GM18505 (cell line): ENCODE results near the gene LRRN3.

Source experiments
- ATAC-seq: cut with Tn5 transposase; IDR thresholded peaks from one replicate; pipeline ENCODE4 v1.9.1; 2021; ENCODE audit not compliant: unreplicated experiment
- POLR2A ChIP-seq: IDR thresholded peaks from 4 replicates; pipeline ENCODE4 v1.6.1; 2011; ENCODE audit warnings: borderline replicate concordance; ENCODE audit not compliant: insufficient read depth, insufficient read length; ENCODE audit errors: extremely low read depth

LRRN3 gene

DNA sequence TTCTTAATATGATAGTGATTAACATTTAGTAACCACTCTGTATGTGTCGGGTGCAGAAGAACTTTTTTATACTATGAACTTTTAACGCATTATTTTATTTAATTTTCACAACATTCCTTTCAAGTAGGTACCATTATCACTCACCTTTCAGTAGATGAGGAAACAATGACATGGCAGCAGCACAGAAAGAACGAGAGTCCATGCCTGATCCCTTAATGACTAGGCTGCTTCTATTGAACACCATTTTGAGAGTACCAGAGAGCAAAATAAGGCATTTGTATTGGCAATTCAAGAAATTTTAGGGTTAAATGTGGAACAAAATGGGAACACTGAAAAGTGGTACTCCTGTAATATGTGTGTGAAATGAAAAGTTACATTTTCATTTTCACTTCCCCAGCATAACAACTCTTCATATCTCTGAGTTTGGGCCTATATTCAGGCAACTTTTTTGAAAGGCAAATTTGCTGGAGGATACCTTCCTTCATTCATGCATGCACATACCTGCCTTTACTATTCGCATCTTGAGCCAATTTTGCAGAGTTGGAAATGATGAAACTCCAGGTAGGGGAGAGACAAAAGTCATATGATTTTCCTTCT lies 12.8 kb downstream of the LRRN3 start:
- no peak for TF ChIP-seq POLR2A
- ATAC-seq, result peak; percentile 72

- no peak for TF ChIP-seq POLR2A
- ATAC-seq, result peak; percentile 44
Measured at GRCh38 chr7:111104710-111105109, 13.8 kb downstream of the LRRN3 start.

- ATAC-seq, result no peak
- no peak for TF ChIP-seq POLR2A
Measured at GRCh38 chr7:111105269-111105668, 14.3 kb downstream of the LRRN3 start.

DNA sequence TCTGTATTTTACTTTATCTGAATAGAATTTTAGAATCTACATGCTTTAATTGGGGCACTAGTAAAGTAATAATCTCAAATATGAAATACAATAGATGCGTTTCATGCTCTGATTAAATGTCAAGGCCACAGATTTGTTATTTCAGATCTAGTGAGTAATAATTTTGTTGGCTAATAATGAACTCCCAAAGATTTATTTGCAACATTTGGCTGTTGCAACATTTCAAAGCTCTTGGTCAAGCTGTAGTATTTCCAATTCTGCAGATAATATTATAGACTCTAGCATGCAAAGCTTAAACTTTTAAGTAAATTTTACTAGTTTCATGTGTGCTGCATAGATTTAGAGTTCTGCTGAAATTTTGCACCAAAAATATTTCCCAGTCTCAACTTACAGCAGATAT lies 16.7 kb downstream of the LRRN3 start:
- no peak for TF ChIP-seq POLR2A
- no peak for ATAC-seq

GRCh38 chr7:111108000-111108399 lies 17.1 kb downstream of the LRRN3 start:
- no peak for TF ChIP-seq POLR2A
- ATAC-seq, result no peak

DNA sequence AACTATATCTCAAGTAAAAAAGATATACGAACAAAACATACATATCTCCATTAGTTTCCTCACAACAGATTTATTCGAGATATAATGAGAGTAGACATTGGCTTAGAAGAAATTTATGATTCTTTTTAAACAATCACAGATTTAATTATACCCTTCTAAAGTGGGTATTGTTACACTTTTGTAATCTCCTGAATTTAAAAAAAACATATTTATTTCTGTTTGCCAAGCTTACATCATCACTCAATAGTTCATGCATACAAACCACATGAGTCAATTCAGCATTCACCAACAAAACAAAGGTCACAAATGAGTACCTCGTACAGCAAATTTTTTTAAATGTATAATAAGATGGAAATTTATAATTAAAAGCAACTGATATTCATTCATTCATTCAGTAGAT lies 17.6 kb downstream of the LRRN3 start:
- TF ChIP-seq POLR2A, result no peak

DNA sequence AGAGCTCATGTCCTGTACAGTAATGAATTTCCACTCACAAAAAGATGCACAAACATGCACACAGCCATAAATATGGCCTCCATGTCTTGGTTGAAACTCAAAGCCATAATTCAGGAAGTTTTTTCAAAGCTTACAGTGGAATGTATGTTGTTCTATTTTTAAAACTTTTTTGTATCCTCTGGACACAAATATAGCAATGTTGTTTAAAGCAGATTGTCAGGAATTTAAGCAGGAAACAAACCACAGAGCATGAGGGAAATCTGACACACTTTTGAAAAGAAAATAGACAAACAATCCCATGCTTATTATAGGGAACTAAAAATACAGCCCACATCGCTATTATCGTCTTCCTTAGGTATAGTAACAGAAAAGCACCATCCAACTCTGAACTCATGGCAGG lies 21.5 kb downstream of the LRRN3 start:
- ATAC-seq, result no peak

More for the DNA sequence above, 17.6 kb downstream of the LRRN3 start:
- ATAC-seq, result no peak

GRCh38 chr7:111113263-111114017 lies 22.5 kb downstream of the LRRN3 start:
- no peak for ATAC-seq
- no peak for TF ChIP-seq POLR2A

More for the DNA sequence above, 21.5 kb downstream of the LRRN3 start:
- TF ChIP-seq POLR2A, result no peak

GRCh38 chr7:111115966-111116365 lies 25.0 kb downstream of the LRRN3 start:
- ATAC-seq, result no peak
- no peak for TF ChIP-seq POLR2A

DNA sequence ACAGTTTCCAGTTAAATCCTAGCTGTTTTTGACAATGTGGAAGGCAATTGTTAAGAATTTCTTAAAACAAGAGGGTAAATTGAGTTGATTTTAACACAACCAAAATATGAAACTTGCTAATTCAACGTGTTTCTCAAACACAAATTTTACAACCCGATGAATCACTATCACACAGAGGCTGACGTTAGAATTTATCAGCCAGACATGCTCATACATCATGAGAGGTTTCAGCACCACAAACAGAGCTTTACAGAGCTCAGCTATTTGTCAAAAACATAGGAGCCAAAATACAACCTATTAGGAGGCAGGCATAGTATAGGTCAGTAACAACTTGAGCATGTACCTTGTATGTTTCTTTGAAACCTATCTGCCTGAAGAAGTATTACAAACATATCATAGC lies 36.1 kb downstream of the LRRN3 start:
- no peak for ATAC-seq
- no peak for TF ChIP-seq POLR2A

DNA sequence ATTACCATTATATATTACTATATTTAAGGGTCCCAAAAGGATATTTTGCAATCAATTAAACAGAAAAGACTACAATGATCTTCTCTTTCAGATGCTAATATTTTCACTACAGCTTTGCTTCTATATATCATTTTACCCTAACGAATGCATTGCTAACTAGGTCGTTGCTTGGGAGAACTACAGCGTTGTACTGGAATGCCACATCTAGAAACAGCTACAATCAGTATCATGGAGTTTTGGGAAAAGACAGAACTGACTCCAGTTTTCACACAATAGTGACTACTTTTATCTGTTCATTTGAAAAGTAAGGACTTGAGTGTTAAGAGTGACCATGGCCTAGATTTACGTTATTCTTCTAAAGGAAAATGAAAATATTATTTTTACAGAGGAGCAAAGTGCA lies 38.5 kb downstream of the LRRN3 start:
- ATAC-seq, result no peak
- no peak for TF ChIP-seq POLR2A

DNA sequence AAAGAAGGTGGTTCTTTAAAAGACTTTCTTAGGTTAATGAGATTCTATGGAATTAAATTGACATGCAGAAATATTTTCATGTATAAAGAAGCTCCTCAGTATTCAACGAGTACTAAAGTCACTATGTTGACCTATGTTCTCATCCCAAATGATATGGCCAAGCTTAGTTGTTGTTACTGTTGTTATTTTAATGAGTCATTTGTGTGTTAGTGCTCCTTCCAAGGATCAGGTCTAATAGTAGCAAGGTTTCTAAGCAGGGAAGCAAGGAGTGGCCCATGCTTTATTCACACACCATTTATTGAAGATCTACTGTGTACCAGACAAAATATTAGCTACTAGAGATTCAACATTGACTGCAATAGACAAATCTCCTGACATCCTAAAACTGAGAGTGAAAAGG lies 41.9 kb downstream of the LRRN3 start:
- no peak for ATAC-seq
- TF ChIP-seq POLR2A, result no peak

DNA sequence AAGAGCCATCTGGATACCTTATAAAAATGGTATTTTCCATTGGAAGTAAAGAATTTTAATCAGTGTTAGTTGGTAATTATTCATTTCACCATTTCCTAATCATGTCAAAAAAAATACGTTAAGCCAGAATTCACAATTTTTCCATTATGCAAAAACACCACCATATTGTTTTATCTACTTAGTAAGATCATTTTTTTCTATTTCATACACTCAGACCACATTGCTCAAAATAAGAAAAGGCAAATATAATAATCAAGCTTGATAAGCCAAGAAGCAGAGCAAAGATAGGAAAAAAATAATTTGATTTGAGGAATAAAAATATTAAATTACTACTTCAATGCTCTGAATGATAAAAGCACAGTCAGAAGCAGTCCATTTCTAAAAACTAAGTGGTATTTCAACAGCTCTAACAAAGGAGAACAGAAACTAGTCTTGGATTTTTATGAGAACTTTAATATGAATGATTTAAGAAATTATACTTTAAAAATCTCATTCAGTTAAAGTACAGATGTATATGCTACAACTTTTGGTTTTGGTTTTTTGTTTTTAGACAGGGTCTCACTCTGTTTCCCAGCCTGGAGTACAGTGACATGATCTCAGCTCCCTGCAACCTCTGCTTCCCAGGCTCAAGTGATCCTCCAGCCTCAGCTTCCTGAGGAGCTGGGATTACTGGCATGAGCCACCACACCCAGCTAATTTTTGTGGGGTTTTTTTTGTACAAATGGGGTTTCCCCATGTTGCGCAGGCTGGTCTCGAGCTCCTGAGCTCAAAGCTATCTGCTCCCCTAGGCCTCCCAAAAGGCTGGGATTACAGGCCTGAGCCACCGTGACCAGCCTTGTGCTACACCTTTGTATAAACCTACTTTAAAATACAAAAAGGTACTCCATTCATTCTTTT lies 46.6 kb downstream of the LRRN3 start:
- TF ChIP-seq POLR2A, result no peak
- ATAC-seq, result peak; percentile 80
